Measurements from ENCODE around the gene KCNE1.
"Not testable (repeated sequence)": the region's sequence is repeated elsewhere in the genome, so short reads cannot be mapped to it uniquely, and the experiment has no call there.

GRCh38 chr21:34400522-34400921 is 111.5 kb downstream of the KCNE1 start:
- not testable (repeated sequence) for TF ChIP-seq CTCF (conservative IDR thresholded peaks at IDR 0.05; ENCODE audit: low read depth, low read length); EZH2 (IDR thresholded peaks at IDR 0.05; ENCODE audit: borderline replicate concordance, low read depth, low read length, poor library complexity, severe bottlenecking)
